IPS-NIHi7 (cell line): ENCODE results near the gene CHST3.
"Not testable (repeated sequence)": the region's sequence is repeated elsewhere in the genome, so short reads cannot be mapped to it uniquely, and the experiment has no call there.

ENCODE experiments used
- DNase-seq: peaks from one replicate; pipeline ENCODE4 v3.0.0; 2012; ENCODE audit warnings: mixed read lengths; ENCODE audit errors: extremely low spot score

CHST3 gene

GRCh38 chr10:71950683-71951082, 13.5 kb upstream of the CHST3 start:
- DNase-seq, result no peak

GRCh38 chr10:71952745-71953144, 11.4 kb upstream of the CHST3 start:
- DNase-seq, result no peak

GRCh38 chr10:71957546-71958275, 6.5 kb upstream of the CHST3 start:
- no peak for DNase-seq

GRCh38 chr10:71959526-71959925, 4.7 kb upstream of the CHST3 start:
- no peak for DNase-seq

GRCh38 chr10:71961831-71962230, 2.4 kb upstream of the CHST3 start:
- DNase-seq, result no peak

- DNase-seq, result no peak
Measured at GRCh38 chr10:71962901-71963300, 1.3 kb upstream of the CHST3 start.

- peak; percentile 46 for DNase-seq
Measured at GRCh38 chr10:71963351-71964097, 671 bp upstream of the CHST3 start.

- DNase-seq, result no peak
Measured at GRCh38 chr10:71964743-71965515, 734 bp downstream of the CHST3 start.

- no peak for DNase-seq
Measured at GRCh38 chr10:71965623-71966022, 1.4 kb downstream of the CHST3 start.

GRCh38 chr10:71966046-71967004, 2.1 kb downstream of the CHST3 start:
- DNase-seq, result no peak

GRCh38 chr10:71967958-71968357, 3.8 kb downstream of the CHST3 start:
- not testable (repeated sequence) for DNase-seq

GRCh38 chr10:71968553-71969474, 4.6 kb downstream of the CHST3 start:
- DNase-seq, result no peak

GRCh38 chr10:71969929-71970328, 5.7 kb downstream of the CHST3 start:
- no peak for DNase-seq

- peak; percentile 80 for DNase-seq
Measured at GRCh38 chr10:71970331-71970730, 6.1 kb downstream of the CHST3 start.

GRCh38 chr10:71970869-71971268, 6.7 kb downstream of the CHST3 start:
- no peak for DNase-seq

- no peak for DNase-seq
Measured at GRCh38 chr10:71971311-71971731, 7.1 kb downstream of the CHST3 start.

GRCh38 chr10:71971769-71972555, 7.8 kb downstream of the CHST3 start:
- DNase-seq, result no peak

GRCh38 chr10:71972746-71973695, 8.8 kb downstream of the CHST3 start:
- no peak for DNase-seq
